ENCODE results near the gene LINS1. TPM values are rescaled to one million over a fixed set of nuclear protein-coding genes. Genes with fewer than 3 reads are reported as not detected.
A peak's percentile ranks its signal among the peaks of the same experiment; 100 is the strongest.

LINS1 gene
- total RNA-seq, 1 donor from 2014 or later = 14.5 TPM

DNA sequence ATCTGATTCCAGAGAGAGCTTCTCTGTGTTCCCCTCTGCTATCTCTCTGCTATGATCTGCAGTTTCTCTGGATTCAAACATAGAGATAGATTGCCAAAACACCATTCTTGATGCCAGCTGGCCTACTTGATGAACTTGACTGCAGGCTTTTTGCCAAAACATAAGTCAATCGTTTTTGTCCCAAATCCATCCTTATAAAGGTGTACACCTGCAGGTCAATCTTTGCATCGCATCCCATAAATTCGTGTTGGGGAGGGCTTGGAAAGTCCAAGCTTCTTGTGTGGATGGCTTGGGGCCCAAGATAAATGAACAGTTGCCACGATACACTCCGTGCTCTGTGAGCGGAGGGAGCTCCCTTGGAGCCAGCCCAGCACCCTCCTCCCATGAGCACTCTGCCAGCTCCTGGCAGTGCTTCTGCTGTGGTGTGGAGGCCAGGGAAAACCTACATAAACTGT, 75.9 kb downstream of the LINS1 start:
- Histone ChIP-seq H3K9me3 (no peaks in the 10 kb centered on the region), H3K4me1 (peaks cover 6% of the 10 kb centered on the region), H3K27ac (no peak overlapping the region), H3K27me3 (no peaks in the 10 kb centered on the region), H3K4me3 (peak overlapping the region in 1 of 2 donors; percentile 36), H3K36me3 (no peaks in the 10 kb centered on the region)
- no peak for DNase-seq (ENCODE audit: extremely low spot score in 2 of 2)
- TF ChIP-seq, protein P1, sequence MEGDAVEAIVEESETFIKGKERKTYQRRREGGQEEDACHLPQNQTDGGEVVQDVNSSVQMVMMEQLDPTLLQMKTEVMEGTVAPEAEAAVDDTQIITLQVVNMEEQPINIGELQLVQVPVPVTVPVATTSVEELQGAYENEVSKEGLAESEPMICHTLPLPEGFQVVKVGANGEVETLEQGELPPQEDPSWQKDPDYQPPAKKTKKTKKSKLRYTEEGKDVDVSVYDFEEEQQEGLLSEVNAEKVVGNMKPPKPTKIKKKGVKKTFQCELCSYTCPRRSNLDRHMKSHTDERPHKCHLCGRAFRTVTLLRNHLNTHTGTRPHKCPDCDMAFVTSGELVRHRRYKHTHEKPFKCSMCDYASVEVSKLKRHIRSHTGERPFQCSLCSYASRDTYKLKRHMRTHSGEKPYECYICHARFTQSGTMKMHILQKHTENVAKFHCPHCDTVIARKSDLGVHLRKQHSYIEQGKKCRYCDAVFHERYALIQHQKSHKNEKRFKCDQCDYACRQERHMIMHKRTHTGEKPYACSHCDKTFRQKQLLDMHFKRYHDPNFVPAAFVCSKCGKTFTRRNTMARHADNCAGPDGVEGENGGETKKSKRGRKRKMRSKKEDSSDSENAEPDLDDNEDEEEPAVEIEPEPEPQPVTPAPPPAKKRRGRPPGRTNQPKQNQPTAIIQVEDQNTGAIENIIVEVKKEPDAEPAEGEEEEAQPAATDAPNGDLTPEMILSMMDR (IDR thresholded peaks at IDR 0.05) = no peak
- intact Hi-C loops (cut with DNase I) = no loop called here

DNA sequence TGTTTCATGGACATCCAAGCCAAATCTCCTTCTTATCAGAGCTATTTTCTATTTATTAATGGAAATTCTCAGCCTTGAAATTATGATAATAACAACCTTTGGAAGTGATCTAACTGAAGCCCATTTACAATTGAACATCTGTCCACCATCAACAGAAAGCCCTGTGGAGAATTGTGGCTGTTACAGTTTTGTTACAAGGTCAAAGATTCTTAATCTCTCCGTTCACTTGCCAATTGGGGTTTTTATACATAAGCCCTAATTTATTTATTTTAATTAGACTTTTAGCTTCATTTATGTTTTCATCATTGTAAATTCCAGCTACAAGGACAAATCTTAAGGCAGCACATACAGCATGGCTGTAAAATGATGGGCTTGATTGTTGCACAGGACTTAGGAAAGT, 76.5 kb downstream of the LINS1 start:
- no peak for TF ChIP-seq POLR2AphosphoS5 (IDR thresholded peaks at IDR 0.05; ENCODE audit: insufficient read depth in 1 of 2, low read depth in 1 of 2)
- TF ChIP-seq POLR2A (IDR thresholded peaks at IDR 0.05) = no peak
- Histone ChIP-seq H3K9me3 (no peaks in the 10 kb centered on the region), H3K4me3 (peak overlapping the region in 1 of 2 donors; percentile 36), H3K27ac (peak overlapping the region; percentile 24), H3K36me3 (no peaks in the 10 kb centered on the region), H3K27me3 (no peaks in the 10 kb centered on the region), H3K4me1 (peaks cover 6% of the 10 kb centered on the region)
- intact Hi-C loops (cut with DNase I) = no loop called here
- no peak for DNase-seq (ENCODE audit: extremely low spot score in 2 of 2)

DNA sequence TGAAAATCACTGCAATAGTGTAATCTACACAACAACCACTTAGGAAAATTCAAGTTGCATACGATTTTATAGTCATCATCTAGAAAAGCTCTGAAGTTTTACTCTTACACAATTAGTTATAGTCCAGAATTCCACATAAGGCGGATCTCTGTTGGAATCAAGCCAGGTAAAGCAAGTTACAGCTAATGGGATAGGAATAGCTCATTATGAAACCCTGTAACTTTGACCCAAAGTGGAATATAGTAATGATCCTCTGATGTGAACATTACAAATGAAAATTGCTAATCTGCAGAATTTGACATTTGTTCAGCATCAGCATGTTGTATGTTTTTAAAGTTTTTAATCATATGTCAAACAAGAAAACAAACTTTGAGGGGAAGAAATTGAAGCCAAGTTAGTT, 77.7 kb downstream of the LINS1 start:
- H3K36me3 ChIP-seq = no peaks in the 10 kb centered on the region
- no peak overlapping the region for H3K27ac ChIP-seq
- no peak for DNase-seq (ENCODE audit: extremely low spot score in 2 of 2)
- TF ChIP-seq POLR2A (IDR thresholded peaks at IDR 0.05) (no peak), POLR2AphosphoS5 (IDR thresholded peaks at IDR 0.05; ENCODE audit: insufficient read depth in 1 of 2, low read depth in 1 of 2) (no peak)
- TF ChIP-seq, protein P1 (IDR thresholded peaks at IDR 0.05) = no peak
- H3K9me3 ChIP-seq = no peaks in the 10 kb centered on the region
- intact Hi-C loops (cut with DNase I) = no loop called here
- H3K4me3 ChIP-seq = no peak overlapping the region
- no peaks in the 10 kb centered on the region for H3K27me3 ChIP-seq
- peaks cover 6% of the 10 kb centered on the region for H3K4me1 ChIP-seq

DNA sequence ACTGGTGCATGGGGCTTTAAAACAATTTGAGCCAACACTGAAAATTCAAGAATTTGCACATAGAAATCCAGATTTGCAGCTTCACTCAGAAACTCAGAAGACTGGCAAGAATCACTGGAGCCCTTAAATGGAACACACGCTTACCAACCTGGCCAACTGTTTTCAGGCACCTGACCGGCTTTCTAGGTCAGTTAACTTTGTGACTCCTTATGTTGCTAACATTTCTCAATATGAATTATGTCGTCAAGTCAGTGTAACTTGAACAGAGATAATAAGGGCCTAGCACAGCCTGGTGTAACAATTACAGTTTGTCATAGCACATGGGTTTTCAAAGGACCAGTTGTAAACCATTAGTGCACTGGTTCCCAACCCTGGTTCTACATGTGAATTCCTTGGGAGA, 80.1 kb downstream of the LINS1 start:
- no peak for TF ChIP-seq POLR2A (IDR thresholded peaks at IDR 0.05)
- TF ChIP-seq, protein P1 (IDR thresholded peaks at IDR 0.05) = no peak
- no peak for TF ChIP-seq POLR2AphosphoS5 (IDR thresholded peaks at IDR 0.05; ENCODE audit: insufficient read depth in 1 of 2, low read depth in 1 of 2)
- H3K27me3 ChIP-seq = no peaks in the 10 kb centered on the region
- H3K4me1 ChIP-seq = peaks cover 17% of the 10 kb centered on the region
- H3K9me3 ChIP-seq = no peaks in the 10 kb centered on the region
- no peaks in the 10 kb centered on the region for H3K36me3 ChIP-seq
- no peak for DNase-seq (ENCODE audit: extremely low spot score in 2 of 2)
- no peak overlapping the region for H3K27ac ChIP-seq
- H3K4me3 ChIP-seq = no peak overlapping the region
- intact Hi-C loops (cut with DNase I) = no loop called here

DNA sequence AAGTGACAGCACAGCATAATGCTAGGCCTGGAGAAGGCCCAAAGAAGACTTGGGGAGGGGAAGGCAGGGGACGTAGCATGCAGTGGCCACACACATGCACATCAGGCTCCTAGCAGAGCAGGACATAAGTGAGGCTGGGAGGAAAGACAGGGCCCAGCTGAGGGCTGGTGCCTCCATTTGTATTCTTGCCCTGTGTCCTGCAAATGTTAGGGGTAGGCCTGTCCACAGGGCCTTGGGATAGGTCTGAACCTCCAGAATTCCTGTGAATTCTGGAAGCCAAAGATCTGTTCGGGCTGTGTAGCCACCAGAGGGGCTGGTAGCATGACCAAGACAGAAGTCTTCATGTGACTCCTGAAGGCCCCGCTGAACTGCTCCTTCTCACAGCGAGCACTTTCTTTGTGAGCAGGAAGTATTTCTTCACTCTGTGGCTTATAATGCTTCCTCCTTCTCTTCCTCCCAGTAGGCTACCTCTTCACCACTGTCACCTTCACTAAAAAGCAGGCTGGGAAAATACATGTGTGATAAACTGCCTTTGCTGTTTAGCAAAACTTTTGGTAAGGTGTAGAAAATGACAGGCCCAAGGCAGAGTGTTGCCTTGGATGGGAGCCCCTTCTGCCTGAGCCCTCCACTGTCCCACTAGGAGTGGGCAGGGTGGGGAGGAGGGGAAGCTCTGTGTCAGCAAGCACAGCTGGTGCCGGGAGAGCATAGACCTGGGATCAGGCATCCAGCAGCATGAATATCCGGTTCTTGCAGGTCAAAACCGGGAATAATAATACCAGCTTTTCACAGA, 81.7 kb downstream of the LINS1 start:
- DNase-seq (ENCODE audit: extremely low spot score in 2 of 2) = no peak
- no peaks in the 10 kb centered on the region for H3K36me3 ChIP-seq
- peaks cover 22% of the 10 kb centered on the region for H3K4me1 ChIP-seq

More for the DNA sequence above, 81.7 kb downstream of the LINS1 start:
- TF ChIP-seq, protein P1 (IDR thresholded peaks at IDR 0.05) = no peak
- TF ChIP-seq POLR2A (IDR thresholded peaks at IDR 0.05) (no peak), POLR2AphosphoS5 (IDR thresholded peaks at IDR 0.05; ENCODE audit: insufficient read depth in 1 of 2, low read depth in 1 of 2) (no peak)
- Histone ChIP-seq H3K27ac (no peak overlapping the region), H3K4me3 (no peak overlapping the region), H3K9me3 (no peaks in the 10 kb centered on the region), H3K27me3 (no peaks in the 10 kb centered on the region)
- intact Hi-C loops (cut with DNase I) = no loop called here
